Stomach smooth muscle (tissue), 2 donors: ENCODE measurements around the gene CCR3.

Experiments used
- H3K27ac ChIP-seq: one replicate; pipeline ENCODE4 v1.7.0; 2013; ENCODE audit warnings: mild to moderate bottlenecking, low read length, inconsistent platforms
- H3K27me3 ChIP-seq, 2 donors: one replicate each; pipeline ENCODE4 v1.7.0; 2013; ENCODE audit warnings: low read length in 2 of 2; ENCODE audit not compliant: insufficient read depth in 2 of 2, control insufficient read depth in 1 of 2
- H3K36me3 ChIP-seq, 2 donors: one replicate each; pipeline ENCODE4 v1.7.0; 2013; ENCODE audit warnings: low read length in 2 of 2; ENCODE audit not compliant: control insufficient read depth in 2 of 2, insufficient read depth in 2 of 2
- H3K4me1 ChIP-seq: one replicate; pipeline ENCODE4 v1.7.0; 2013; ENCODE audit warnings: low read length; ENCODE audit not compliant: control insufficient read depth, insufficient read depth
- H3K4me3 ChIP-seq, 2 donors: one replicate each; pipeline ENCODE4 v1.7.0; 2013; ENCODE audit warnings: low read length in 2 of 2
- H3K9ac ChIP-seq, 2 donors: one replicate each; pipeline ENCODE4 v1.7.0; 2013; ENCODE audit warnings: low read length in 2 of 2, mild to moderate bottlenecking in 1 of 2
- H3K9me3 ChIP-seq, 2 donors: one replicate each; pipeline ENCODE4 v1.7.0; 2013; ENCODE audit warnings: low read length in 2 of 2; ENCODE audit not compliant: control insufficient read depth in 2 of 2
- donor health status: healthy.
- donor health status: Pancreatic carcinoma.

Gene CCR3

GRCh38 chr3:46272028-46272451 is 29.8 kb downstream of the CCR3 start:
- Histone ChIP-seq H3K36me3 (no peaks in the 10 kb centered on the region), H3K27ac (no peak overlapping the region), H3K4me1 (no peaks in the 10 kb centered on the region), H3K9ac (no peak overlapping the region), H3K27me3 (no peaks in the 10 kb centered on the region), H3K4me3 (no peak overlapping the region), H3K9me3 (peaks cover 0 to 5% of the 10 kb centered on the region in 2 donors)

GRCh38 chr3:46276497-46277099 is 34.3 kb downstream of the CCR3 start:
- no peak overlapping the region for H3K27ac ChIP-seq
- H3K36me3 ChIP-seq, result no peaks in the 10 kb centered on the region
- H3K4me3 ChIP-seq, result no peak overlapping the region
- H3K4me1 ChIP-seq, result no peaks in the 10 kb centered on the region
- no peak overlapping the region for H3K9ac ChIP-seq
- H3K27me3 ChIP-seq, result no peaks in the 10 kb centered on the region
- peaks cover 0 to 11% of the 10 kb centered on the region in 2 donors for H3K9me3 ChIP-seq

GRCh38 chr3:46277476-46277875 is 35.2 kb downstream of the CCR3 start:
- Histone ChIP-seq H3K27ac (no peak overlapping the region), H3K9ac (no peak overlapping the region), H3K4me1 (no peaks in the 10 kb centered on the region), H3K9me3 (peaks cover 0 to 11% of the 10 kb centered on the region in 2 donors), H3K4me3 (no peak overlapping the region), H3K27me3 (no peaks in the 10 kb centered on the region), H3K36me3 (no peaks in the 10 kb centered on the region)

- no peaks in the 10 kb centered on the region for H3K36me3 ChIP-seq
Measured at GRCh38 chr3:46278816-46279672, 36.8 kb downstream of the CCR3 start.

GRCh38 chr3:46280105-46280797 is 38.0 kb downstream of the CCR3 start:
- no peak overlapping the region for H3K27ac ChIP-seq
- no peaks in the 10 kb centered on the region for H3K4me1 ChIP-seq
- peaks cover 0 to 11% of the 10 kb centered on the region in 2 donors for H3K9me3 ChIP-seq
- no peak overlapping the region for H3K9ac ChIP-seq
- H3K27me3 ChIP-seq, result no peaks in the 10 kb centered on the region
- H3K36me3 ChIP-seq, result no peaks in the 10 kb centered on the region
- no peak overlapping the region for H3K4me3 ChIP-seq

More at GRCh38 chr3:46278816-46279672, 36.8 kb downstream of the CCR3 start:
- Histone ChIP-seq H3K27ac (no peak overlapping the region), H3K4me3 (no peak overlapping the region), H3K9me3 (peaks cover 0 to 11% of the 10 kb centered on the region in 2 donors), H3K27me3 (no peaks in the 10 kb centered on the region), H3K4me1 (no peaks in the 10 kb centered on the region), H3K9ac (no peak overlapping the region)

GRCh38 chr3:46281551-46281950 is 39.3 kb downstream of the CCR3 start:
- peaks cover 0 to 11% of the 10 kb centered on the region in 2 donors for H3K9me3 ChIP-seq

GRCh38 chr3:46282041-46282440 is 39.8 kb downstream of the CCR3 start:
- Histone ChIP-seq H3K4me3 (no peak overlapping the region), H3K9ac (no peak overlapping the region), H3K36me3 (no peaks in the 10 kb centered on the region), H3K4me1 (no peaks in the 10 kb centered on the region), H3K9me3 (peaks cover 0 to 11% of the 10 kb centered on the region in 2 donors), H3K27ac (no peak overlapping the region), H3K27me3 (no peaks in the 10 kb centered on the region)

More at GRCh38 chr3:46281551-46281950, 39.3 kb downstream of the CCR3 start:
- no peak overlapping the region for H3K27ac ChIP-seq
- H3K36me3 ChIP-seq, result no peaks in the 10 kb centered on the region
- H3K9ac ChIP-seq, result no peak overlapping the region
- H3K4me3 ChIP-seq, result no peak overlapping the region
- H3K4me1 ChIP-seq, result no peaks in the 10 kb centered on the region
- H3K27me3 ChIP-seq, result no peaks in the 10 kb centered on the region

GRCh38 chr3:46282696-46283095 is 40.4 kb downstream of the CCR3 start:
- no peaks in the 10 kb centered on the region for H3K4me1 ChIP-seq
- no peaks in the 10 kb centered on the region for H3K36me3 ChIP-seq
- no peak overlapping the region for H3K9ac ChIP-seq
- no peak overlapping the region for H3K4me3 ChIP-seq
- H3K27ac ChIP-seq, result no peak overlapping the region
- peaks cover 0 to 11% of the 10 kb centered on the region in 2 donors for H3K9me3 ChIP-seq
- H3K27me3 ChIP-seq, result no peaks in the 10 kb centered on the region

- Histone ChIP-seq H3K9ac (no peak overlapping the region), H3K9me3 (peaks cover 0 to 4% of the 10 kb centered on the region in 2 donors), H3K36me3 (no peaks in the 10 kb centered on the region), H3K4me1 (no peaks in the 10 kb centered on the region), H3K27me3 (no peaks in the 10 kb centered on the region), H3K27ac (no peak overlapping the region), H3K4me3 (no peak overlapping the region)
Measured at GRCh38 chr3:46283881-46284450, 41.7 kb downstream of the CCR3 start.

GRCh38 chr3:46284981-46285683 is 42.9 kb downstream of the CCR3 start:
- no peak overlapping the region for H3K9ac ChIP-seq
- H3K4me1 ChIP-seq, result no peaks in the 10 kb centered on the region
- H3K4me3 ChIP-seq, result no peak overlapping the region
- no peaks in the 10 kb centered on the region for H3K27me3 ChIP-seq
- H3K27ac ChIP-seq, result no peak overlapping the region
- H3K36me3 ChIP-seq, result no peaks in the 10 kb centered on the region
- H3K9me3 ChIP-seq, result no peaks in the 10 kb centered on the region
